ENCODE data around the gene RPL4.

Gene RPL4

DNA sequence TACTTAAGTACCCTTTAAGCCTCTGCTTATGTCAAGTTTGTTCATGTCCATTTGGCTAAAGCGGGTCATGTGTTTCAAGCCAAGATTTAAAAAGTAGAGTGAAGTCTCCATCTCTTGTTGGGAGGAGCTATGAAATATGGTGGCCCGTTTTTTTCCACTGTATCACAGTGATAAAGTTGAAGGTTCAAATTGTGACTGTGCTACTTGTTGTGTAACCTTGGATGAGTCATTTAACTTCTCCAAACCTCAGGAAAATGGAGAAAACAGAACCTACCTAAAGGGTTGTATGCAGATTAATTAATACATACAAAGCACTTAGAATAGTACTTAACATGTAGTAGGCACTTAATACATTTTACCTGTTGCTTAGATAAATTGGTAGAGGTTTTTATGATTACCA is 50.5 kb downstream of the RPL4 start:
- FAIRE-seq = no peak

DNA sequence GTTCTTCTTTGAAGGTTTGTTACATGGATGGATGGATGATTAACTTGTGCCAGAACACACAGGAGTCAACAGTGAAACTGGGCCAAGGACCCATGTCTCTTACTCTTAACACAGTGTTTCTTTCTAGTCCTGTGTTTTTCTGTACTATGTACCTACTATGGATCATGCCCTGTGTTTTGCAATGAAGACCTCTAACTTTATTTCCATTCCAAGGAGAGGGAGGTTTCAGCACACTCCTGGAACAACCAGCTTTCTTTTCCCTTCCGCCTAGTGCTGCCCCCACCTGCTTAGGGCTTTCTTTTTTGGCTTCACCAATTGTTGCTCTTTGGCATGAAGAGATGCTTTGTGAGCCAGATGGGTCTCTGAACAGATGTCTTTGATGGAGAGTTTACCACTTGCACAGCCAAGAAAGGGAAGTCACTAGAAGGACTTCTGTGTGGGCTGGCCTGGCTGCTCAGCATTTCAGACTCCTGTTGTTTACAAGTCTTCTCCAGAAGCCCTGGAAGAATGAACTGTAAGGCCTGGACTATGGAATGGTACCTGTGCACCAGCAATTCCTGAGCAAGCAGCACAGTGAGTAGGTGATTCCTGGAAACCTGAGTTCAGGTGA is 51.6 kb downstream of the RPL4 start:
- FAIRE-seq = no peak

DNA sequence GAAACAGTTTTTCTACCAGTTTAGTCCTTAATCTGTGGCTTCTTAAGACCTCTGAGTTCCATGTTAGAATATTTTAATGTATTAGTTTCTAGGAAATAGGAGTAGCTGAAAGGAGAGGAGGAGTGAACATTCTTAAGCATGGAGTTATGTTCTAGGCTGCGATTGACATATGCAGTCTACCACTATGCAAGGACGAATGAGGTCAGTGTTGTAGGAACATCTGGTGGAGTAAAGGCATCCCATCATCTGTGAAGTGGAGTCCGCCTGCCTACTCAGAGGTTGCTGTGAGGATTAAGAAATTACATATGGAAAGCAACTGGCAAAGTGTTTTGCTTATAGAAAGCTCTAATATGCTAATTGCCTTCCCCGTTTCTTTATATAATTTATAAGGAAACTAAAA is 52.2 kb downstream of the RPL4 start:
- no peak for FAIRE-seq

All from endometrium (tissue), 2 donors.